Measurements from ENCODE around the gene SIRPG. TPM values are rescaled to one million over a fixed set of nuclear protein-coding genes. Genes with fewer than 3 reads are reported as not detected.
"Not testable (repeated sequence)": the region's sequence is repeated elsewhere in the genome, so short reads cannot be mapped to it uniquely, and the experiment has no call there.

SIRPG gene
- polyA plus RNA-seq, 1 donor, result not detected

DNA sequence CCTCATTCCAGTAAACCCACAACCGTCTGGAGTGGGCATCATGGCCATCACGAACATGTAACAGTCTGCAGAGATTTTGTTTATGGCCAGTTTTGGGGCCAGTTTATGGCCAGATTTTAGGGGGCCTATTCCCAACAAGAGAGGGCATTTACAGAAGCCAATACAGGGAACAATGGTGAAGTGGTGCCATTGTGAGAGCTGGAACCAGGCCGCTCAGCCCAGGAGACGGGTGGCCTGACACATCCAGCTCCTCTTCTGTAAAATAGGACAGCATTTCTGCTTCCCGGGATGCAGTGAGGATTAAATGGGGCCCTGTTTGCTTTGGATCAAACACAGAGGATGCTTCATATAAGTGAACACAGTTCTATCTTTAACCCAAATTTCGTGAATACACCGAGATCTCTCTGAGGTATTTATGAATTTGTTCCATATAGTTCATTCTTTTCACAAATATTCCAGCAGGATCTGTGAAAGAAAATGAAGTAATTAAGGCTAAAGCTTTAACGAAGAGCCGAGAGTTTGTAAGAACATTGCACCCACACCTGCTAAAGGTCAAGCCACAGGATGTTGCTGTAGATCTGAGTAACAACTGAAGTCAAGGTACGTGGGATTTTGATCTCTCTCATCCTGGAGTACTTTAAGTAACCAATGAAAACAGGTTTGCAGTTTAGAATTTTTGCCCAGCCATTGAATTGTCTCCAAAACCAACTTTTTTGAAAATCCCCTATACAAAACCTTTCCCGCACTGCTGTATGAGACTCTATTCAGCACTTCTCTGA is 14.5 kb upstream of the SIRPG start:
- DNase-seq (ENCODE audit: low read depth), result no peak

DNA sequence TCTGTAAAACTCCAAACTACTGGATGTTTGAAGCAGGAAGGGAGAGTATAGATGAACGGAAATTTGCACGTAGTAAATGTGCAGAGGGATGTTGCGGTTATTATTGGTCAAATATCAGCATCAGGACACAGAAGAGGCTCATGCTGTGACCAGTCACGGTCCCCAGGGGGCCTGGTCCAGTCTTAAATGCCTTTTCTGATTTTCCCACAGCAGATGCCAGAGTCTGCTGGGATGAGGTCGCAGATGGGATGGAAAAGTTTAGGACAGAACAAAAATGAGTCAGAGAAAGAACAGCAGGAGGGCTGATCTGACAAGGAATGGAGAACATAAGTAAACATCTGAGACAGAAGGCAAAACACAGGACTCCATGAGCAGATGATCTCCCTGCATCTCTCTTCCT is 11.7 kb upstream of the SIRPG start:
- DNase-seq (ENCODE audit: low read depth), result no peak

DNA sequence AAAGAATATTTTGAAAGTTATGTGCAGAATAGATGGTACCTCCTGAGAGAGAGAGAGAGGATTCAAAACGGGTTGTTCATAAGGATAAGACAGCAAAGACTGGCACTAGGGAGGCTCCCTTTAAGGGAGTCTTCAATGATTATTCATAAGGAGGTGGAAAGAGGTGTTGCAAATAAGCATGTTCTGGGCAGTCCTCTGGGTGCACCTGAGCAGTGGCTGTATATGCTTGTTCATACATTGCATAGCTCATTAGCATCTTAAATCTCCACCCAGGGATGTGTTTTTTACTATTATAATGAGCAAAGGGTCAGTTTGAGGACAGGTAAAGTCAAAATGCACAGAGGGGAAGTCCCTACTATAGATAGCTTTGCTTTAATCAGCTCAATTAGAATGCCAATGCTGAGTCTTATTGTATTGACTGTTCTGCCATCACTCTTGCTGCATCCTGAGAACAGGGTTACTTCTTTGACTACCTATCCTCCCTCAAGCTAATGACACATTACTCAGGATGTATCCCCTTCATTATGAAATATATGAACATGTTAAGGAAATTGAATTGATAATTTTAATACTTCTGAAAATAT is 10.0 kb upstream of the SIRPG start:
- DNase-seq (ENCODE audit: low read depth), result no peak

DNA sequence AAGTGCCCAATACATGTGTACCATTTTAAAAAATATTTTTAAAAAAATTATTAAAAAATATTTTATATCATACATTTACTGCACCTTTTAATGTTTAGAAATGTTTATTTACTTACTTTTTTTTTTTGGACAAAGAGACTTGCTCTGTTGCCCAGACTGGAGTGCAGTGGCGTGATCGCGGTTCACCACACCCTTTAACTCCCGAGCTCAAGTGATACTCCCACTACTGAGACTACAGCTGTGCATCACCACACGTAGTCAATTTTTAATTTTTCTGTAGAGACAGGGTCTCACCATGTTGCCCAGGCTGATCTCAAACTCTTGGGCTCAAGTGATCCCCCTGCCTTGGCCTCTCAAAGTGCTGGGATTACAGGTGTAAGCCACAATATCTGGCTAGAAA is 9.2 kb upstream of the SIRPG start:
- DNase-seq (ENCODE audit: low read depth), result no peak

DNA sequence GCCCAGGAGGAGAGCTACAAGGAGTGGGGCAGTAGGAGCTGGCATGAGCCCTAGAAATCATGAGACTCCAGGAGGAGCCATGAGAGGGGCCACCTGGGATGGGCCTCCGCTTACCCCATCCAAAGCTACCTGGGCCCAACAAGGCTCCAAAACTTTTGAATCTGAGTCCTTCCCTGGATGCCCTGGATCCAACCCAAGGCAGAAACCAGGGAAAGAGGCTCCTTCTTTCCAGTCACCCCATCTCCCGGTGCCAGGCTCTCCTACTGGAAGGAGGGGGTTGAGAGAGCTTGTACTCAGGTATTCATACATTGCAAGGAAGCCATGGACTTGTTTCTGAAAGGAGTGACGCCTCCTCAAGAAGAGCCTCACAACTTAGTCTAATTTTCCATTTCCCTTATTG is 7.8 kb upstream of the SIRPG start:
- DNase-seq (ENCODE audit: low read depth), result no peak

DNA sequence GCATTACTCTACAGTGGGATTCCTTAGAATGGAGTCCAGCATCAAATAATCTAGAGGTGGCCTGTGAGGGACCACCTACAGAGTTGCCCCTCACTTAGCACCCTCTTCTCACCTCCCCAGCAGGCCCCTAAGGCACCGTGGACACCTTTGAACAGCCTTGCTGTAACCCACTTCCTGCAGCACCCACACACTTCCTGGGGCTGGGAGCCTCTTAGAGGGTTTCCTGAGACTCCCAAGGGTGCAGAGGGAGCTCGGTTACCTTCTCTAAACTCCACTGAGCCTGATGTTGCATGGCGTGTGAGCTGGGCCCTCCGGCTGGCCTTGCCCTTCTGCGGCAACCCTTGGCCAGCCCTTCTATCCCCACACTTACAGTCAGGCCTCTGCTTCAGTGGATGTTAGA is 7.3 kb upstream of the SIRPG start:
- no peak for DNase-seq (ENCODE audit: low read depth)

DNA sequence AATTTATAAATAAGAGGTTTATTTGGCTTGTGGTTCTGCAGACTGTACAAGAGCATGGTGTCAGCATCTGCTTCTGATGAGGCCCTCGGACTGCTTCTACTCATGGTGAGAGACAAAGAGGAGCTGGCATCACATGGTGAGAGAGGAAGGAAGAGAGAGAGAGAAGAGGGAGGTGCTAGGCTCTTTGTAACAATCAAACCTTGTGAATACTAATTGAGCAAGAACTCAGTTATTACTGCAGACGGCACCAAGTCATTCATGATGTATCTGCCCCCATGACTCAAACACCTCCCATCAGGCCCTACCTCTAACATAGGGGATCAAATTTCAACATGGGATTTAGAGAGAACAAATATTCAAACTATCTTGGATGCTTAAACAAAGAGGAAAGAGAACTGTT is 6.3 kb upstream of the SIRPG start:
- no peak for DNase-seq (ENCODE audit: low read depth)

DNA sequence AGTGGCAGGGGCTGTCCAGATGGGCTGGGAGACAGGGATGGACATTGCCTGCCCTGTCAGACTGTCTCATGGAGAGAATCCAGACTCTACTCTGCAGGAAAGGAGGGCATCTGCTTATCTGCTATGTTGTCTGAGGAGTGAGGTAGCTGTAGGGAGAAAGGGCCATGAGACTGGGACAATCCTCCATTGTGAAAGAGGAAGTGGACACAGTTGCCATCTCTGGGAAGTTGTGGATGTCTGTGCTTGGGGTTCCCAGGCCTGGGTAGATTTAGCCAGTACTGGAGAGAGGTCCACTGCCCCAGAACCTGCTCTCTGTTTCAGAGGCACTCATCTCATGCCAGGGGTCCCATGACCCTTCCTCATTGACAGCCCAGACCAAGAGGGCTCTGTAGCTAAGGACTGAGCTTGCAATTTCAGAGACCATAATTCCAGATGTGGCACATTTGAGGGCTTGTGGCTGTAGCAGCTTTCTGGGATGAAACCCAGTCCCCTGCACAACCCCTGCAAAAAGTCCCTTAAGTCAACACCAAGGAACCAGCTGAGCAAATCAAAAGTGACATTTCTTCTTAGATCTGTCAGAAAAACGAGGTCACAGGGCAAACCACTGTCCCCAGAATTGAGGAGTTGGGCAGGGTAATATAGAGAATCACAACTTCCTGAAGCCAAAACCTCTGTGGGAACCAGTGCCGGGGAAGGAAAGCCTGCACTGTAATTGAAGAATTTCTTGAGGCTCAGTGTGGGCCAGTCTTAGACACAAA is 4.1 kb upstream of the SIRPG start:
- no peak for DNase-seq (ENCODE audit: low read depth)

DNA sequence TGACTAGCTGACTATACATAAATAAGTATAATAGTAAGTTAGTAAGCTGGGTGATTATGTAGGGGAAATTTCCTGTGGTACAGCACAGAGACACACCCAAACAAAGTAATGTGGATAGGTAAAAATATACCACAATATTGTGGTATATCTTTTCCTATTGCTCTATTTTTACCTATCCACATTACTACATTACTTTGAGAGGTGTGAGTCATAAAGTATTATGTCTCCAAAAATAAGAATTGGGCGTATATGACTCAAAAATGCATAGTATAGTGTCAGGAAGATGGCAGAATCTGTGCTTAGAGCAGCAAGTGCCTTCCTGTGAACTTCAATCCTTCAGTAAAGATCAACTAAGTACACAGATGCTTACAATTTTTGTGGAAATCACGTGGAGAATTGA is 2.7 kb upstream of the SIRPG start:
- no peak for DNase-seq (ENCODE audit: low read depth)

DNA sequence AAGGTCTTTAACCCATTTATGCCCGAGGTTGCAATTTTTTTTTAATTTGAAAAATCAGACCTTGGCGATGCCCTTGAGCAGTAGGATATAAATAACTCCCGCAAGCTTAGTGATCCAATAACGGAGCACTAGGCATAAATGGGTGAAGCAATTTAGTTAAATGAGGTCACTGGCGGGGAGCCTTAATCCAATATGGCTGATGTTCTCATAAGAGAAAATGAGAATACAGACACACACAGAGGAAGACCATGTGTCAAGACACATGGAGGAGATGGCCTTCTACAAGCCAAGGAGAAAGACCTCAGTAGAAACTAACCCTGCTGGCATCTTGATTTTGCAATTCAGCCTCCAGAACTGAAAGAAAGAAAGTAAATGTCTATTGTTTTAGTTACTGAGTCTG is 735 bp downstream of the SIRPG start:
- DNase-seq (ENCODE audit: low read depth), result no peak

DNA sequence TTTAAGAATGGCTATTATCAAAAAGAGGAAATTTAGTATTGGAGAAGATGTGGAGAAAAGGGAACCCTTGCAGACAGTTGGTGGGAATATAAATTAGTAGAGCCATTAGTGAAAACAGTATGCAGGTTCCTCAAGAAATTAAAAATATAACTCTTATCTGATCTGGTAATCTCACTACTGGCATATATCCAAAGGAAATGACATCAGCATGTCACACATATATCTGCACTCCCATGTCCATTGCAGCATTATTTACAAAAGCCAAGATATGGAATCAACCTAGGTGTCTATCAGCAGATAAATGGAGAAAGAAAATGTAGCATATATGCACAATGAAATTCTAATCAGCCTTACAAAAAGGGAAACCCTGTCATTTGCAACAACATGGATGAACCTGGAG is 2.6 kb downstream of the SIRPG start:
- DNase-seq (ENCODE audit: low read depth), result no peak

DNA sequence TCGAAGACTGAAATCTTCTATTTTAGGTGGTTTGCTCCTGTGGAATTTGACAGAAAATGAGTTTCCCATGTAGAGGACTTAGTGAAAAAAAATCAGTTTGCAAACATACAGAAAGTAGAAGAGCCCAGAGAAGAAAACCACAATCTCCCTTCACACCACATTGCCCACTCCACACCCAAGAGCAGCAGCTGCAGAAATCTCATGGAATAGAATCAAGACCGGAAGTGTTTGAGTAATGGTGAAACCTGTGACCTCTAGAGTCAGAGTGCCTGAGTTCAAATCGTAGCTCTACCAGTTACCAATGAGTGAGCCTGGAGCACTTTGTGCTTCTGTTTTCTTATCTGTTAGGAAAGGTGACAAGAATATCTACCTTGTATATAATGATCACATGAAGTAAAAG is 4.6 kb downstream of the SIRPG start:
- DNase-seq (ENCODE audit: low read depth), result no peak

DNA sequence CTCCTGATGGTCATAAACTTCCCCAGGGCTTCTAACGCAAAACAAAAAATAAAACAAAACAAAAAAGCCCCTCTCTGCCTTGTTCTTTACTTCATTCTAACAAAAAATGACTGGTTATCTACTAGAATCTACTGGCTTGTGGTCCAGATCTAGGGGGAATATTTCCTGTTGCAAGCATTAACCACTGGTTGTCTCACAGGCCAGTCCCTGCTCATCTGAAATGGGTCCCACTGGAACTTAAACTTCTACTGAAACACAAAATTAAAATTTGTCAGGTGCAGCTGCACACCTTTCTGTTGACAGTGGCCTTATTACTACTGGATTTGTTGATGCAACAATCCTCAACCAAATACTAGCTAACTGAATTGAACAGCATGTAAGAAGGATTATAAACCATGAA is 5.5 kb downstream of the SIRPG start:
- no peak for DNase-seq (ENCODE audit: low read depth)

DNA sequence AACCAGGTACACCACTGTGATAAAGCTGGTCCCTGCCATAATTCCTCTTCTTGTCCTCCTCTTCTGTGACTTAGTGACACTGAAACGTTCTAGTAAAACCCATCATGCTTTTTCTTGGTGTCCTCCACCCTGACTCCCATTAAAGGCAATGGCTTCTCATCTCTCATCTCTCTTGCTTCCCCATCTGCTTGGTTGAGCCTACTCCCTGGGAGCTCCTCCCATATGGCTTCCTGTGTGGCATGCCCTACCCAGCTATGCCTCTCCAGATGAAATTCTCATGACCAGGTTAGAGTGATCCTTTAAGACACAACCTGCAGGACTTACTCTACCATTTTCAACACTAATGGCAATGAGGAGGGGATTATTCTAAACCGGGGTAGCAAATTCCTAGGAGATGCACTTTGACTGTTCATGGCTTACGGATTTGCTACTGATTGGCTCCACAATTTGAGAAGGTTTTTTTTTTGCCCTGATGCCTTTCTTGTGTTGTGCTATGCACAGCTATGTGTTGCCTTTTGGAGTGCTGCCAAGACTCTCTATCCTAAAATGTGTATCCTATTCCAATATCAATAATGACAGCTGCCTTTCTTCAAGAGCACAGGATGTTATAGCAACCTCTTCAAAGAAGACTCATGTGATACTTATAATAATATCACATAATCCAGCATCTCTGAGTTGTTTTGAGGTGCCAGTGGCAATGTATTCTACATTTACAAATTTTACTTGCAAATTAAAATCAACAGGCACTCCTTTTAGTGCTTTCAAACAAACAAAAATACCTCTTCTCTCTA is 6.1 kb downstream of the SIRPG start:
- no peak for DNase-seq (ENCODE audit: low read depth)

DNA sequence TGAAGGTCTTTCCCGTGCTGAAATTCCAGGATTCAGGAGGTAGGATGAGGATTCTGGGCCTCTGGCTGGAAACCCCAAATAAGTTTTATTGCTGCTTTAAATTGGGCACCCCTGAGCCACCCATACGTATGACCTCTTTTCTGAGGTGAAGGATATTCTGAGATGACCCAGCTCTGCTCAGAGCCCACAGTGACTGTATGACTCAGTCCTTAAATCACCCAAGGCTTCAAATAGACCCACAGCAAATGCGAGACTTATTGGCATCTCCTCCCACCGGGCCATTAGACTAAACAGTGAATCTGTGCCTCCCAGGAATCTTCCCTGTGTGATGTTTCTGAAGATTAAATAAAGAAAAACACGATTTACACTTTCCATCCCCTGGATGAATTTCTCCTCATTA is 9.5 kb downstream of the SIRPG start:
- no peak for DNase-seq (ENCODE audit: low read depth)

DNA sequence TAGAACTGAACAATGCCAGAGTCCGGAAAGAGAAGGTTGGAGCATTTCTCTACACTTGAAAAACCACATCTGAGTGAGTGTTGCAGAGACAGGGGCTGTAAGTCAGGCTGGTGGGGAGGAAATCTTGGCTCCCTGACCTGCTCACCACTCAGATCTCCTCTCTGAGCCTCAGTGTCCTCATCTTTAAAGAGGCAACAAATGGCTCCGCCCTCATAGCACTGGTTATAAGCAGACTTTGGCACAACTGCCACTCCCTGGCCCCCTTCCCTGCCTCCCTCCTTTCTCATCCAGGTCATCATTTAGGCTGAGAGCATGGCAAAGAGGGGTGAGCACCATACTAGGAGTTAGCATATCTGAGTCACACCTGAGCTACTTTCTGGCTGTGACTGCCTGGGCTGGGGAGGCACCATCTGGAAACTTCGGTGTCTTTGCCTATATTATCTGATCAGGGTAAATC is 10.6 kb downstream of the SIRPG start:
- no peak for DNase-seq (ENCODE audit: low read depth)

DNA sequence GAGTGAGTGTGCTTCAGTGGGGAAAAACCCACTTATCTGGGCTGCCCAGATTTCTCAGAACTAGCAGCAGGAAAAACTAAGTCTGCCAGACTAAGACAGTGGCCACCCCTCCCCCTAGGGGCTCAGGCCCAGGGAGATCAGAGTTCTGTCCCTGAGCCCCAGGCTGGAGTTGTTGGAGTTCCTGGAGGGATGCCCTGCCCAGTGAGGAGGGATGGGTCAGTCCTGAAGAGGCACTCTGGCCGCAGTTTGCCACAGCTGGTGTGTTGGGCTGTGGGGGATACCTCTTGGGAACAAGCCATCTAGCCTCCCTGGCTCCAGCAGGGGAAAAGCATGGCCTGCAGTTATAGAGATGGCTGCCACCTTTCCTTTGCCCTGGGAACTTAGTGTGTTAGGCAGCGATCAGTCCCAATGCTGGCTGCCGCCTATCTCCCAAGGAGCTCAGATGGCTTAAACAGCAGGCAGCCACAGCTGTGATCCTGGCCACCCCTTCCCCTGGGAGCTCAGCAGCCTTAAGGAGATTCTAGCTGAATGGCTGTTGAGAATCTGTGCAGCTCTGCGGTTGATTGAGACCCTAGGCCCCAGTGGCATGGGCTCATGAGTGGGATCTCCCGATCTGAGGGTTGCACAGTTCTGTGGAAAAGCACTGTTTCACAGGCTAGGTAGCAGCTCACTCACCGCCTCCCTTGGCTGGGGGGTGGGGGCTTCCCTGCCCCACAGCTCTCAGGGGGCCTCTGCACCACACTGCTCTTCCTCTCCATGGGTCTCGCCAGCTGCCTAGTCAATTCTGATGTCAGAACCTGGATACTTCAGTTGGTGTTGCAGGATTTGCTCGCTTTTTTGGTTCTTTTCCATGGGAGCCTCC is 13.2 kb downstream of the SIRPG start:
- DNase-seq (ENCODE audit: low read depth), result no peak

DNA sequence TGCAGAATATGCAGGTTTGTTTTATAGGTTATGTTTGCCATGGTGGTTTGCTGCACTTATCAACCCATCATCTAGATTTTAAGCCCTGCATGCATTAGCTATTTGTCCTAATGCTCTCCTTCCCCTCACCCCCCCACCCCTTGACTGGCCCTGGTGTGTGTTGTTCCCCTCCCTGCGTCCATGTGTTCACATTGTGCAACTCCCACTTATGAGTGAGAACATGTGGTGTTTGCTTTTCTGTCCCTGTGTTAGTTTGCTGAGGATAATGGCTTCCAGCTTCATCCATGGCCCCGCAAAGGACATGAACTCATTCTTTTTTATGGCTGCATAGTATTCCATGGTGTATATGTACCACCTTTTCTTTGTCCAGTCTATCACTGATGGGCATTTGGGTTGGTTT is 18.9 kb downstream of the SIRPG start:
- not testable (repeated sequence) for DNase-seq (ENCODE audit: low read depth)

DNA sequence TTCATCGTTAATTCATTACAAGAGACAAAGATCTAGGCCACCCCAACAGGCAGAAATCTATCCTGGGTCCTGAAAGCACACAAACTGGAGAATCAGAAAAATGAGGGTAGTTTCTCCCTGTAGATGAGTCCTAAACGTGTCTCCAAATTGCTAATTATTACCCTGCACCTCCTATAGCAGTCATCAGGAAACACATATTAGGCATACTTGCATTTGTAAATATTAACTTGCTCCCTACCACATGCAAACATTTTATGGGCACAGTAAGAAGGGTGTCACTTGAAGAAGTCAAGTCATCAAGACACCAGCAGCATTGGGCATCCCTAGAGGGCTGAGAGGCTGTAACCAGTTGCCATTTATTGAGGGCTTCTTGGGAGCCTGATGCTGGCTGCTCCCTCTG is 19.8 kb downstream of the SIRPG start:
- DNase-seq (ENCODE audit: low read depth), result no peak

DNA sequence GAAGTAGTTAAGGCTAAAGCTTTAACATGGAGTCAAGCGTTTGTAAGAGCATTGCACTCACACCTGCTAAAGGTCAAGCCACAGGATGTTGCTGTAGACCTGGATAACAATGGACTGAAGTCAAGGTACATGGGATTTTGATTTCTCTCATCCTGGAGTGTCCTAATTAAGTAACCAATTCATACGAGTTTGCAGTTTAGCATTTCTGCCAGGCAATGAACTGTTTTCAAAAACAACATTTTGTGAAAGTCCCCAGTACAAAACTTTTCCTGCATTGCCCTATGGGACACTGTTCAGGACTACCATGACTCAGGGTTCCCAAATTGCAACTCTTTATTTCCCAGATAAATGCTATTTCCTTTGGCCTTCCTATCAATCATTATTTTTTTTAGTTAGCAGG is 20.4 kb downstream of the SIRPG start:
- no peak for DNase-seq (ENCODE audit: low read depth)

DNA sequence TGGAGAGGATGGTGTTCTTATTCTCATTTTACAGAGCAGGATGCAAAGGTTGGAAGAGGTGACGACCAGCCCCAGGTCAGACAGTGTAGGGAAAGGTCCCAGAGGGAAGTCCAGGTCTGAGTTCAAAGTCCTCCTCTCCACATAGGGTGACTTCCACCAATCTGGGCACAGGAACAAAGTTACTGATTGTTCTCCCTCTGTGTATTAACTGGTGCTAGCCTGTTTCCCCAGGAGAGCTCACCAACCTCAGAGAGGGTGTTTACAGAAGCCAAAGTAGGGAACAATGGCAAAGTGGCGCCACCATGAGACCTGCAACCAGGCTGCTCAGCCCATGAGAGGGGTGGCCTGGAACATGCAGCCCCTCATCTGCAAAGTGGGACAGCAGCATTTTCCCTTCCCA is 21.0 kb downstream of the SIRPG start:
- no peak for DNase-seq (ENCODE audit: low read depth)

Data from forelimb muscle (tissue), 1 donor.